NCI-H82 (cell line): ENCODE data around the gene SLC17A4.

ENCODE experiments used
- DNase-seq: peaks from one replicate; lab custom pipeline; 2025; lab: John Stamatoyannopoulos, UW

SLC17A4 gene

DNA sequence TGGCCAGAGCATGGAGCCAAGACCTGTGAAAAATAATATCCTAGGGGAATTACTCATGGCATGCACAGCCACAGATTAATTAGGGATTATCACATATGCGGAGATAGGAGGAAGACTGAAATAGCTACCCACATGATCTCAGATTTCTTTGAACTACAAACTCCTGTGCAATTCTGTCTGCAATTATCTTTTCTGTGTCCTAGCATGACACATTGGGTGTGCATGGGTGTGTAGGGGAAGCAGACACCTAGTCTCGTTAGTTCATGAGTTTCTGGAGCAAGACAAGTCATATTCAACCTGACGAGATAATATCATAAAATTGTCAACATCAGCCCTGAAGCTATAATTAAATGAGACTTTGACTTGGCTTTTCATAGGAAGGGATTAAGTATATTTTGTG is 3.6 kb upstream of the SLC17A4 start:
- peak; percentile 18 for DNase-seq

DNA sequence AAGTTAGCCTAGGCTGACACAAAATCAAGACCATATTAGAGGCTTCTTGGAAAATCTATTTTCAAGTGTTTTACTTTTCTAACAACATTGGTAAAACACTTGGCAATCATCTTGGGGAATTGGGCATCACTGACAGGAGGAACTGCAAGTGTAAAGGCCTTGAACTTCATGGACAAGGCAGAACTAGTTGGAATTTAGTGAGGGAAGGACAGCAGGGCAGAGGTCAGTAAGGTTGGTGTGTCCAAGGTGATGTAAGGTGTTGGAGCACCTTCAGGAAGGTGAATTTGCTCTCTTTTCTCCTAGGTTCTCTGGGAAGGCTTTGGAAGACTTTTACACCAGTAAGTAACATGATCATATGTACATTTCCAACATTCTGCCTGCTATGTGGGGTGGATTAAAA is 1.5 kb upstream of the SLC17A4 start:
- no peak for DNase-seq

DNA sequence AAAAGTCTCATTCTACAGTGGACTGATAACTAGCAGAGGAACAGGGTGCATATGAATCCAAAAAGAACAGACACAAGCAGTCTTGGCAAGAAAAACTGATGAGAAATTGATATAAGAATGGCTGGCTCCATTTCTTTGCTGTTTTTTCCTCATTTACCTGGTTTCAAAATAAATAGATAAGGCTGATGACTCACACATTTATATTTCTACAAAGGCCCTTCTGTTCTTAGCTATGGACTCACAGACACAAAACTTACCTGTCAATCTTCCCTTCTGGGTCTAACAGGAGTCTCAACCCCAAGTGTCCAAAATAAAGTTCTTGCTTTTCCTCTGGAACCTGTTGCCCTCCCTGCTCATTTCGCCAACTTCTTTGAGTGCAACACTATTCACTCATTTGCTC is 941 bp downstream of the SLC17A4 start:
- no peak for DNase-seq

DNA sequence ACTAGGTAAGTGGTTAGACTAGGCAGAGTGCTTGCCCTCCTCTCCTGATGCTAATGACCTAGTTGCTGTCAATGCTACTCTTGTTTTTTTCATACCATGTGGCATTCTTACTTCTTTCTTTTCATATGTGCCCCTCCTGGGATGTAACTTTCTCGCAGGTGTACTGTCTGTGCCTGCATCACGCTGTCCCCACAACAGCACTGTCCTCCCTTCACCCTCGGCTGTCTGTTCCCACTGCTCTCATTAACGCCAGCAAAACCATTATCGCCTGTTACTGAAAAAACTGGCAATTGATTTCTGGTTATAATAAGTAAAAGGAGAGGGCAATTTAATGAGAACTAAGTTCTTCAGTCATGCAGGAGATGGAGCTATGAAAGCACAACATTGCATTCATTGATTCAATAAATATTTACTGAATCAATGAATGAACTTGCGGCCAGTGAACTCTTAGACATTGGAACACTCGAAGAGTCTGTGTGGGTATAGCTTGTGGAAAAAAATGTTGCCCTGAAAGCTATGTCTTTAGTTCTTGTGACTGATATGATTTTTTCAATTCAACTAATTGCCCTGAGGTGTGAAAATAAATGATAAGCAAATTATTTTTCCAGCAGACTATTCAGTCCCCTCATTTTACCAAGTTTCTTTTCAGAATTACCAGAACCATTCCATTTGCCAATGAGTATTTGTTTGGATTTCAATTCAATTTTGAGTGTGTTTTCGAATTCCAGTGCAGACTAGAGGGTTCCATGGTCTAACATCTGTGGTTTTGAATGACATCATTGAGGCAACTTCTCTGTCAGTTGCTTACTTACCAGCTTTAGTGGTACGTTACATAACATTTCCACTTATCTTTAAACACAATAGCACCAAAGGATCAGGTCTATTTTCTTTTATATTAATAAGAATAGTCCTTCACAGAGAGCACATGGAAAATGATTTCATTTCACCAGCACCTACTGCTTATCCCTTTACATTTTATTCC is 2.1 kb downstream of the SLC17A4 start:
- DNase-seq, result no peak

DNA sequence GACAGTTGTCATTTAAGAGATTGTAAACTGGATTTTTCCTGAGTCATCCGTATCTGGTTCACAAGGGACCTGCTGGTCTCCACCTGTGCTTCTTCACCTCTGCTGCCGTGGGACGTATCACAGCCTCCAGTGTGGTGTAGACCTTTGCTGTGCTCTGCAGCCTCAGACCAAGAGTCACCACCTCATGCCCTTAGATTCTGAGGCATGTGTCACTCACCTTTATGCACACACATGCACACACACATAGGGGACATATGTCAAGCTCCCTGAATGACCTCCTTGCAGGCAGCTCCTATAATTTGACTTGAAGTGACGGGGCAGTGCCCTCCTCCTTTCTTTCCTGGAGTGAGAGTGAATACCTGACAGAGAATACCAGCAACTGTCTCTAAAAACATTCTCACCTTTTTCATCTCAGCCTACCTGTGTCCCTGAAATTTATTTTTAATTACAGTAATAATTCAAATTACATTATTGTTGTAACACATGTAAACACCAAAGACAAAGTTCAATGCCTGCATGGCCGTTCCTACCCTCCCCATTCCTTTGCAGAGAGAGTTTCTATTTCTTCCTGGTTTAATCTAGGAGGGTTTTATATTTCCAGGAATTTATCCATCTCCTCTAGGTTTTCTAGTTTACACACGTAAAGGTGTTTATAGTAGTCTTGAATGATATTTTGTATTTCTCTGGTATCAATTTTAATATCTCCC is 3.5 kb downstream of the SLC17A4 start:
- no peak for DNase-seq

DNA sequence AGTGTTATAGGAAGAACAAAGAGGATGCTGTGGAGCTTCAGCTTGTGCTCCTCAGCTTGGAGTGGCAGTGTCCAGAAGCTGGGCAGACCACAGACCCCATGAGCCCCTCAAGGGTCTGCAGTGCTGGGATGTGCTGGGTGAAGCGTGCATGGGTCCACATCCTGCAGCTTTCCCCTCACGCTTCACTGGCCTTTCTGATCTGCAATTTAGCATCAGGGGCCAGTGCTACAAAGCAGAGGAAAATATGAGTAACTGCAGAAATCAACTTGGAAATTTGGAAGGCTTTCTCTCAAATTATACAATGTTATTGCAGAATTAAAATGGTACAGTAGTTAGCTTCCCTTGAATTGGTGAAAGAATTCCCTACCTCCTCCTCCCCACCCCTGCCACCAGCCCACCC is 10.1 kb downstream of the SLC17A4 start:
- no peak for DNase-seq

DNA sequence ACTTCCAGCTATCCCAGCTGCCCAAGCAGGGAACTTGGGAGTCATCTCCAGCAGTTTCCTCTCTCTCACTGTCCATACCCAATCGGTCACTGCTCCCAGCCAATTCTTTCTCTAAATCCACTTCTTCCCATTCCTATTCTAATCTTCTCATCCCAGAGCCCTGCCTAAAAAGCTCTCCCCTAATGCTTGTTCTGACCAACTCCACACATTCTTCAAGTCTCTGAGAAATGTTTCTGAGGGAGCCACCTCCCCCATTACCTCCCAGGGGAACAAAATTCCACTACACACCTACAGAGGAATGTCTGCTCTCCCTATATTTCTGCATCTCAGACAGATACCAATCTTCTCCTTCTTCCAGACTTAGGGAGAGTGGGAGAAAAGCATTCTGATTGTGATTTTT is 14.0 kb downstream of the SLC17A4 start:
- DNase-seq, result no peak

DNA sequence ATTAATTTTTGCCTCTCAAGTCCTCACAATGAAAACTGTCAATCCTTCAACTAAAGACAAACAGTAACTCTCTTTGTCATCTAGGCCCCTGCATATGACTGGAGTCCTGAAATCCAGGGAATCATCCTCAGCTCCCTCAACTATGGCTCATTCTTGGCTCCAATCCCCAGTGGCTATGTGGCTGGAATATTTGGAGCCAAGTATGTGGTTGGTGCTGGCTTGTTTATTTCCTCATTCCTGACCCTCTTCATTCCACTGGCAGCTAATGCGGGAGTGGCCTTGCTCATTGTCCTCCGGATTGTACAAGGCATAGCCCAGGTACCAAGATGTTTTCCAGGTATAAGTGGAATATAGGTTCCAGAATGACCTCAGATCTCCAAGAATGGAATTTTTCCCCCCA is 15.4 kb downstream of the SLC17A4 start:
- DNase-seq, result no peak

DNA sequence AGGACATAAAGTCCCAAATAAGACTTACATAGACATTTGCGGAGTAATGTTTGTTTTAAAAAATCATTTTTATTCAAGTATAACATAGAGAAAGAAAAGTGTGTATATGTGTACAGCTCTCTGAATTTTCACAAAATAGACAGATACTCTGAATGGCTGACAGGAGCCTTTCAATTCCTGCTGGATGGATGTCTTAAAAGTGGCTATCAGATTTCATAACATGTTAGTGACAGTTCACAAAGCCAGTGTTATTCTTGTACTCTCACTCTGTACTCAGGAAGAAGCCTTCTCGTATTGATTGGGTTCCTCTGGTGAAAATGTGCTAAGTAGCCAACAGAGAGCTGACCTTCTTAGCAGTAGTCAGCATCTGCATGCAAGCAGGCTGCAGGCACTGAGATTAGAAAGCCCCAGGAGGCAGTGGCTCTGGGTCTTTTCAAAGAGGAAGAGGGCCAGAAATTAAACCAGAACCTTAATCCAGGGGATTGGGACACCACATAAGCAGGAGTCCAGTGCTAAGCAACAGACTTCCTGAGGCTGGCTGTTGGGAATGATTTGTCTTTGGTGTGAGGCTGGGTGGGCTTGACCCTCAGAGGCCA is 19.7 kb downstream of the SLC17A4 start:
- peak; percentile 18 for DNase-seq

DNA sequence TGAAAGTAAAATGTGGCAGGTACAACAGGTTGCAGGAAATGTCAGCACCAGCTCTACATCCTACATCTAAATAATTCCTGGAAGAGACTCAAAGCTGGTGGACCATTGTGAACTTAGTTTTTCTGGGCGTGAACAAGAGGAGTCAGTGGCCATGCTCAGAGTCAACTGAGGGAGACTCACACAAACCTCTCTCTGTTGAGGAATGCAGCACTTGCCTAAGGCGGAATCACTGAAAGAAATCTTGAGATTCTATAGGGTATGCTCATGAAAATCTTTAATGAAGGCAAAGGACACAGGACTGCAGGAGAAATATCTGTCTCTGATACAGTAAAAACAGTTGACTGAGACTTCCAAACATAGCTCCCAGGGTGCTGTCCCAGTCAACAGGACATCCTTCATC is 22.5 kb downstream of the SLC17A4 start:
- no peak for DNase-seq

DNA sequence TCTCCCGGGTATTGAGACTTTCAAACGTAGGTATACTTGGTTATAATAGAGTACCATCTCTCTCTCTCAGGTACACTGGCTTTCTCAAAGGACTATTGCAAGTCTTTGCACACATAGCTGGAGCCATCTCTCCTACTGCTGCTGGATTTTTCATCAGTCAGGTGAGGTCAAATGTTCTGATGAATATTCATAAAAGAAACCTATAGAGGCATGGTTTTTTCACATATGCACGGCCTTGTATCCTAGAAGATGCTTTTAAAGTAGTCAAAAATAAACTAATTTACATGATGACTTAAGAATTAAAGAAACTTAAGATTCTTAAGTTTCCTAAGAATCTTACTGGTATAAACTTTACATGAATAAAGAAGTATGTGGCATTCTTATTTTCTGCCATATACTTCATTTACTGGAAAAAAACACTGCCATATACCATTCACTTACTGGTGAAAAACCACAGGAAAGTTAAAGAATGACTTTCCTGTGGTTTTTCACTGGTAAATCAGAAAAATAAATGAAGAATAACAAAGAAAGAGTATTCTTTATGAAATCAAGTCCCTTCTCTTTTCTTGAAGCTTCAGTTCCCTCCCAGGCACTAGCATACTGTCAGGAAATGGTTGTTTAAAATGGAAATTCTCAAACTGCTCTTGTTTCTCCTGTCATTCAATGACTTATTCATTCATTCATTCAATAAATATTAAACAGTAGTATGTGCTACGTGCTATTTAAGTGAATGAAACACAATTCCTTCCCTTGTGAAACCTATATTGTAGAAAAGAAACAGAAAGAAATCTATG is 23.5 kb downstream of the SLC17A4 start:
- no peak for DNase-seq

DNA sequence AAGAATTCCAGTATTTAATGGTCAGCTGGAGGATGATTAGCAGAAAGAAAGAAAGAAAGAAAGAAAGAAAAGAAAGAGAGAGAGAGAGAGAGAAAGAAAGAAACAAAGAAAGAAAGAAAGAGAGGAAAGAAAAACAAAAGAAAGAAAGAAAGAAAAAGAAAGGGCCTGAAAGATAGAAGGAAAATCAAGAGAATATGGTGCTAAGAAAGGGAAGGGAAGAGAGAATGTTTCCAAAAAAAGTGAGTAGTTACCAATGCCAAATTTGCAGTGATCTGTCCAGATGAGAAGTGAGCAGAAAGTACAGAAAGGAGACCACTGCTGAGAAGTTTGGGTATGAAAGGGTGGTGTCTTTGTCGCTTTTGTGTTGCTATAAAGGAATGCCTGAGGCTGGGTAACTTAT is 26.6 kb downstream of the SLC17A4 start:
- DNase-seq, result no peak

DNA sequence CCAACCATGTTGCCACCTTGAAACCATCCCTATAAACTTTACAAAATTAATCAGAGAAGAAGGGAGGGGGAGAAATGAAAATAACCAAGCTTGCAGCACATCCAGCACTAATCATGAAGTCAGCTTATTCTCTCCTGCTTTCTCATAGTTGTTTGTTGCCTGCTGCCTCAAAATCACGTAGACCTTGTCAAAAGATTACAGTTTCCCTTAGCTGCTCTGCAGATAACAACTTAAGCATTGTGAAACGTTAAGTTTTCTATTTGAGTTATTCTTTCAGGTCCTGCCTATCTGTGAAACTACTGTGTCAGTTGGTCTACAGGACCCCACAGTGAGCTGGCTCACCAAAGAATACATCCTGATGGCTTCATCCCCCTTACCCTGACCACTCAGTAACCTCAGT is 32.9 kb downstream of the SLC17A4 start:
- no peak for DNase-seq

DNA sequence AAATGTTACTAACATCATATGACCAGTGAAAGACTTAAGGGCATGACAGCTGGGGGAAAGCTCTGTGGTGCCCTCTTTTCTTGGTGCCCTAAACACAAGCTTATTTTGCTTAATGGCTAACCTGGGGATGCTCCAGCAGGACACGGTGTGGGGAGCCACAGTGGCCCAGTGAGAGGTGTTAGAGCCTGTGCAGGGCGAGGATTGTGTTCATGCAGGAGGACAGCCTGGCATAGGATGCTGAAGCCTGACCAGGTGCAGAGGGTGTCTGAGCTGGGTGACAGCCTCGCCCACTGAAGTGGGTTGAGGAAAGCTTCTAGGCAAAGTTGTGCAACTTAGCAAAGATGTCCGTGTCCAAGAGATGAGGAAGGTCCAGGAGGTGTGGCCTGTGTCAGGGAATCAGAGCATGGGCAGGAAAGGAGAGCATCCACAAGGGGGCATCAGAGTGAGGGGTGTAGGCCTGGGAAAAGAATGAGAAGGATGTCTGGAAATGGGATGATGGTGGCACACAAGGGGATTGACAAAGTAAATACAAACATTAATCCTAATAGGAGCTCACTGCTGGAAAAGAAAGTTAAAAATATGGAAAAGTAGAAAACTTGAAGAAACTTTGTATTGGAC is 33.9 kb downstream of the SLC17A4 start:
- peak; percentile 86 for DNase-seq

DNA sequence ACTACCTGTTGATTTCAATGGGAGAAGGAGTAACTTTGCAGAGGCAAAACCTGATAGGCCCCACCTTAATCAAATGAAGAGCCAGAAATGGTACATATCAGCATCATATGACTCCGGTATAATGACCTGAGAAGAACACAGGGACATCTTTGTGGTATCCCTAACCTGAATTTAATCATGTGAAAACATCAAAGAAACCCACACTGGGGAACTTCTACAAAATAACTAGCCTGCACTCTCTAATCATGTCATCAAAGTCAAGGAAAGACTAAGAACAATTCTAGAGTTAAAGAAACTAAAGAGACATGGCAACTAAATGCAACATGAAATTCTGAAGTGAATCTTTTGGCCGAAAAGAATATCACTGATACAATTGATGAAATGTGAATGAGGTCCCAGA is 34.9 kb downstream of the SLC17A4 start:
- DNase-seq, result no peak

DNA sequence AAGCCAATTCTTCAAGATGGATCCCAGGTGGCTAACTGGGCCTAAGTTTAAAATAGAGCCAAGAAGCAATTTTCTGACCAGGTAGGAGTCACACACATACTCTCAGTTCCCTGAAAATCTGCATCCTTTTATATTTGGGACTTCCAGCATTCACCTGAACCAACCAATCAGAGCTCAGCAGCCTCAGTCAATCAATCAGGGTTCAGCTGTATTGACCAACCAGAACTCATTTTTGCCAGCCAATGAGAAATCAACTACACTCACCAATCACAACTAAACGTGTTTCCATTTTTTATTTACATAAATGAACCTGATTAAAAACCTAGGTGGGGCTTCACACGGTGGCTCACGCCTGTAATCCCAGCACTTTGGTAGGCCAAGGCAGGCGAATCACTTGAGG is 37.5 kb downstream of the SLC17A4 start:
- no peak for DNase-seq

DNA sequence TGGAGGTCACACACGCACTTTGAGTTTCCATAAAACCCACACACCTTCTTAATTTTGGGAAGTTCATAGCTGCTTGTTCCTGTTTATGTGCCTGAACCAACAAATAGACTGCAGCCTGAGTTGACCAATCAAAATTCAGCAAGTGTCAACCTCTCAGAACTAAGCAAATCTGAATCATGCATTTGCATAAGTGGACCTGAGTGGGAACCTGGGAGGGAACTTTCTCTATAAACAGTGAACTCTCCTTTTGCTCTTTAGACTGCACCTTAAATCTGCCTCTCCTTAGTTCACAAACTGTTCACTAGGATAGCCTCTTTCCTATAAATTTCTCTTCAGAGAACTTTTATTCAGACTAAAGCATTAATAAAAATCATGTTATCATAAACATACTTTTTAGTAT is 39.4 kb downstream of the SLC17A4 start:
- DNase-seq, result no peak

DNA sequence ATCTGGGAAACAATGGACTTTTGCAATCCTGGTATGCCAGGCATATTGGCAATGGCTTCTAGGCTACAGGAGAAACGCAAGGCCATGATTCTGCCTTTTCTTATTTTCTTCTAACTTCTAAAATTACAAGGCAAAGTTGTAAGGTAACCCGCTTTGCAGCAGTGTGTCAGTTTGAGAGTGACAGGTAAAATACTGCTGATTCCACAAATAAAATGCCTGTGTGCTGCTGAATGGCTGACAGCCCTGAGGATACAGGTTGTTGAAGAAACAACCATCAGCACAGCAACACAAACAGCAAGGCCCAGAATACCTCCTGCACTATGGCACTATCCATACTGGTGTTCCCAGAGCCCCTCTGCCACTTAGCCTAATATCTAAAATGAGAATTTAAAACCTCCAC is 40.2 kb downstream of the SLC17A4 start:
- DNase-seq, result no peak

DNA sequence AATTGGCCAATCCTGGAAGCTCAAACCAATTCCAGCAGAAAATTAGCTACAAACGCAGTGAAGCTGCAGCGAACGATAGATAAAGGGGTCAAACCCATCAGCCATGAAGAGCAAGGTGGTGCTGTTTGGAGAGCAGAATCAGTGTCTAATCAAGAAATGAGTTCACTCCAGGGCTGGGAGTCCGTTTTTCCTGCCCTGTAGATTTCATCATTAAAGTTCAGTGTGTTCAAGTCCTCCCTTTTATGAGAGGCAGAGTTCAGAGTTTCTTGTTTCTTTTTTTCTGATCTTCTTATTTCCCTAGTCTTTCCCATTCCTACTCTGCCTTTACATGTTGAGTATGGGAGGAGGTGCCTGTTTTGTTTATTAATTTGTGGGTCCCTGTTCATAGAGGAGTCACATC is 46.9 kb downstream of the SLC17A4 start:
- DNase-seq, result no peak

DNA sequence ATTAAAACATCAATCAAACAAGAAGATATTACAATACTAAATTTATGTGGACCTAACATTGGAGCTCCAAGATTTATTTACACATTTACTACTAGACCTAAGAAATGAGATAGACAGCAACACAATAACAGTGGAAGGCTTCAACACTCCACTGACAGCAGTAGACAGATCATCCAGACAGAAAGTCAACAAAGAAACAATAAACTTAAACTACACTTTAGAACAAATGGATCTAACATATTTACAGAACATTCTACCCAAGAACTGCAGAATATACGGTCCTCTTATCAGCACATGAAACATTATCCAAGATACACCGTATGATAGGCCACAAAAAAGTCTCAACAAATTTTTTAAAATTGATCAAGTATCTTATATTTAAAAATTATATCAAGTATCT is 50.3 kb downstream of the SLC17A4 start:
- DNase-seq, result no peak

DNA sequence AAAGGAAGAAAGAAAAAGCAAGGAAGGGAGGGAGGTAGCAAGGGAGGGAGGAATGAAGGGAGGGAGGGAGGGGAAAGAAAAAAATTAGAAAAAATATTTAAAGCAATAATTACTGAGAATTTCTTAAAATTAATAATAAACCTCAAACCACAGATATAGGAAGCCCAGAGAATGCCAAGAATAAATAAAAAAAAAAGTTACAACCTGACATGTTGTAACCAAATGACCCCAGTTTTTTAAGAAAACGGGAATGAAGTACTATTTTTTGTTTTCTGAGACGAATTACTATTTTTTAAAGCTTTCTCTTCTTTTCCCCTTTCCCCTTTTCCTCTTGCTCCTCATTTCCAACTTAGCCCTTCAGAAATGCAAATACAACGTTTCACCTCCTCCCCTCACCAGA is 60.7 kb downstream of the SLC17A4 start:
- no peak for DNase-seq

DNA sequence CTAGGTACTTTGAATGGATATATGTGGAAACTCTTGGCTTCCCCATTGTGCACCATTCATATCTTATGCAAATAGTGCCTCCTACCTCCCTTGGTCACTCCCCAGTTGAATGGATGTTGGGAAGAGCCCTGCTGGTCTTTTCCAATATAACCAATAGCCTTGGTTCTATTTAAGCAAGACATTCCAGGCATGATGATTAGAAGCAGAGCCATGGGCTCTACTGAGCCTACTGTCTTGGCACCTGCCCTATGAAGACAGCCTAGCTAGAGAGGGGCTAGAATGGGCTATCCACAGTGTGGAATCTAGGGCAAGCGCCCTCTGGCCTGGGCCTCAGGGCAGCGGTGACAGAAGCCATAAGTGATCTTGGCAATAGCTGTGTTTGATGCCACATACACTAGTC is 61.7 kb downstream of the SLC17A4 start:
- DNase-seq, result no peak
